ENCODE results near the gene KCNMA1. TPM values are rescaled to one million over a fixed set of nuclear protein-coding genes. Genes with fewer than 3 reads are reported as not detected.
A peak's percentile ranks its signal among the peaks of the same experiment; 100 is the strongest.
"Not testable (repeated sequence)": the region's sequence is repeated elsewhere in the genome, so short reads cannot be mapped to it uniquely, and the experiment has no call there.

KCNMA1 gene
- total and polyA plus RNA-seq, 7 donors = 15.3 to 427 (median 256) TPM

- H3K4me3 ChIP-seq = no peak overlapping the region
- TF ChIP-seq CTCF (IDR thresholded peaks at IDR 0.05) (no peak), EP300 (IDR thresholded peaks at IDR 0.05) (no peak), POLR2A (IDR thresholded peaks at IDR 0.05) (no peak), POLR2AphosphoS5 (IDR thresholded peaks at IDR 0.05) (peak in 1 of 4 donors; percentile 10)
- H3K9me3 ChIP-seq = no peaks in the 10 kb centered on the region
- no peaks in the 10 kb centered on the region for H3K36me3 ChIP-seq
- no peaks in the 10 kb centered on the region for H3K27me3 ChIP-seq
- peaks cover 0 to 98% (median 93%) of the 10 kb centered on the region in 4 donors for H3K4me1 ChIP-seq
- H3K27ac ChIP-seq = peak overlapping the region; percentile 61 to 87 (median 78)
- intact Hi-C loops (cut with DNase I) = loop anchor here (5.0 kb wide), 2 partner anchors 218 to 322 kb away; no protein-coding TSS in a partner anchor
- WGBS, 2 donors = 68 to 80% methylated on average over 2 of the region's 2 CpGs
- no peak for DNase-seq
Observed at GRCh38 chr10:77390481-77390891, 247.1 kb downstream of the KCNMA1 start.

DNA sequence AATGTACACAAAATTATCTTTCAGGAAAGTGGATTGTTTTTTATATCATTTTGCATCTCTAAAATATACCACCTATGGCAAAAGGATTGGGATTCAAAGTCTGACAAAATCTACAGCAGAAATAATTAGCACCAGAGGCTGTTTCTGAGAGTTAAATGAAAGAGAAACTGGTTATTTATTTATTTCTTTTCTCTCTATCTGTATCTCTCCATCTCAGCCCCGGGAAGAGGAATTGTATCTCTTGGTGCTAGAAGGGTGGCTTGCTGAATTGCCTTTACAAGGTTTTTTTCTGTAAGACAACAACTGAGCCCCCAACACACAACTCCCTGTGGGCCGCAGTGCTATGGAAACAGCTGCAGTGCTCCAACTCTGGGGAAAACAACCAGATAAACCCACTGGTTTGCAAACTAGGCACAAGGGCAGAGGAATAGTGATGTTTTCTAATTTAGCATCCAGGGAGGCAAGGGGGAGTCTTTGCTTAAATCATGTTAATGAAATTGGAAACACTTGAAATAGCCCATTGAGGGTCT, 249.0 kb downstream of the KCNMA1 start:
- Histone ChIP-seq H3K27ac (peak overlapping the region in 2 of 4 donors; percentile 74 to 87), H3K4me1 (peaks cover 0 to 84% (median 79%) of the 10 kb centered on the region in 4 donors)

GRCh38 chr10:77387701-77388100, 249.9 kb downstream of the KCNMA1 start:
- H3K9me3 ChIP-seq; H3K27me3 ChIP-seq; H3K36me3 ChIP-seq; intact Hi-C loops (cut with DNase I); DNase-seq; H3K4me3 ChIP-seq: not testable (repeated sequence)
- WGBS, 2 donors = 86 to 88% methylated on average over 2 of the region's 2 CpGs
- peak overlapping the region; percentile 54 to 87 (median 66) for H3K27ac ChIP-seq
- H3K4me1 ChIP-seq = peaks cover 0 to 75% (median 71%) of the 10 kb centered on the region in 4 donors

More for the DNA sequence above, 249.0 kb downstream of the KCNMA1 start:
- Histone ChIP-seq H3K9me3 (no peaks in the 10 kb centered on the region), H3K4me3 (no peak overlapping the region), H3K27me3 (no peaks in the 10 kb centered on the region), H3K36me3 (no peaks in the 10 kb centered on the region)
- TF ChIP-seq POLR2A (IDR thresholded peaks at IDR 0.05) (no peak), POLR2AphosphoS5 (IDR thresholded peaks at IDR 0.05) (no peak), CTCF (IDR thresholded peaks at IDR 0.05) (no peak), EP300 (IDR thresholded peaks at IDR 0.05) (no peak)
- intact Hi-C loops (cut with DNase I) = no loop called here
- WGBS, 2 donors = 73 to 75% methylated on average over 2 of the region's 2 CpGs
- no peak for DNase-seq

- peaks cover 0 to 70% (median 66%) of the 10 kb centered on the region in 4 donors for H3K4me1 ChIP-seq
Observed at GRCh38 chr10:77387247-77387646, 250.4 kb downstream of the KCNMA1 start.

DNA sequence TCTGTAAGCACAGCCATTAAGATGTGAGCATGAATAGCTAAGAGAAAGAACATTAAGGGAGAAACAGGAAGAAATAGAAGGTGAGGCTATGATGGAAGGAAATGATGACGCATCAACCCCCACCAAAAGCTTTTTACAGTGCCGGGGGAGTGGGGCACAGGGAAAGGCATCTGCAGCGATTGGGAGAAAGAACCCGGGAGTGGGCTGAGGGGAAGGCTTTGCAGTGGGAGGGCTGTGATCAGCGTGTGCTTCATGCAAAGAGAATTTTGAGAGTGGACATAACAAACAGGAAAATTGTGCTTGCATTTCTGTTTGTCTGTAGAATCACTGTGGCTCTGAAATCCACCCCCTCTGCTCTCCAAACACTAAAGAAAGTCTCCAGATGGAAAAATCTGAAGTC, 250.8 kb downstream of the KCNMA1 start:
- Histone ChIP-seq H3K9me3 (no peaks in the 10 kb centered on the region), H3K36me3 (peaks cover 0 to 3% (median 0%) of the 10 kb centered on the region in 4 donors), H3K27ac (peak overlapping the region; percentile 54 to 87 (median 66)), H3K27me3 (no peaks in the 10 kb centered on the region), H3K4me3 (no peak overlapping the region), H3K4me1 (peaks cover 0 to 70% (median 63%) of the 10 kb centered on the region in 4 donors)
- no peak for DNase-seq
- WGBS, 2 donors = 17 to 58% methylated on average over 5 of the region's 5 CpGs
- intact Hi-C loops (cut with DNase I) = no loop called here
- no peak for TF ChIP-seq CTCF (IDR thresholded peaks at IDR 0.05)
- no peak for TF ChIP-seq POLR2A (IDR thresholded peaks at IDR 0.05)
- no peak for TF ChIP-seq POLR2AphosphoS5 (IDR thresholded peaks at IDR 0.05)
- no peak for TF ChIP-seq EP300 (IDR thresholded peaks at IDR 0.05)

More at GRCh38 chr10:77387247-77387646, 250.4 kb downstream of the KCNMA1 start:
- TF ChIP-seq CTCF (IDR thresholded peaks at IDR 0.05) (no peak), POLR2AphosphoS5 (IDR thresholded peaks at IDR 0.05) (no peak), EP300 (IDR thresholded peaks at IDR 0.05) (no peak), POLR2A (IDR thresholded peaks at IDR 0.05) (no peak)
- Histone ChIP-seq H3K9me3 (no peaks in the 10 kb centered on the region), H3K27ac (peak overlapping the region; percentile 54 to 87 (median 66)), H3K27me3 (no peaks in the 10 kb centered on the region), H3K4me3 (no peak overlapping the region), H3K36me3 (no peaks in the 10 kb centered on the region)
- intact Hi-C loops (cut with DNase I) = no loop called here
- no peak for DNase-seq
